NCI-H510A treated with DMSO at 0.1 percent for 48 hours (cell line): ENCODE results near the gene ADCY5.
A peak's percentile ranks its signal among the peaks of the same experiment; 100 is the strongest.

Experiments used
- DNase-seq: peaks from one replicate; lab custom pipeline; 2025; lab: John Stamatoyannopoulos, UW

The ADCY5 gene

GRCh38 chr3:123367467-123368154 is 81.3 kb downstream of the ADCY5 start:
- no peak for DNase-seq

- peak; percentile 35 for DNase-seq
Observed at GRCh38 chr3:123365450-123366143, 83.3 kb downstream of the ADCY5 start.

GRCh38 chr3:123361071-123361470 is 87.8 kb downstream of the ADCY5 start:
- DNase-seq: no peak

GRCh38 chr3:123357275-123357674 is 91.6 kb downstream of the ADCY5 start:
- no peak for DNase-seq

- no peak for DNase-seq
Observed at GRCh38 chr3:123353850-123354233, 95.0 kb downstream of the ADCY5 start.

- no peak for DNase-seq
Observed at GRCh38 chr3:123353227-123353849, 95.6 kb downstream of the ADCY5 start.

GRCh38 chr3:123352134-123352554 is 96.7 kb downstream of the ADCY5 start:
- DNase-seq: no peak

- no peak for DNase-seq
Observed at GRCh38 chr3:123351501-123351900, 97.4 kb downstream of the ADCY5 start.

GRCh38 chr3:123350971-123351370 is 97.9 kb downstream of the ADCY5 start:
- no peak for DNase-seq

GRCh38 chr3:123349566-123350435 is 99.1 kb downstream of the ADCY5 start:
- no peak for DNase-seq

GRCh38 chr3:123349201-123349535 is 99.7 kb downstream of the ADCY5 start:
- DNase-seq: no peak

GRCh38 chr3:123348471-123349200 is 100.3 kb downstream of the ADCY5 start:
- DNase-seq: no peak

- DNase-seq: peak; percentile 18
Observed at GRCh38 chr3:123347691-123348264, 101.1 kb downstream of the ADCY5 start.

- DNase-seq: no peak
Observed at GRCh38 chr3:123347205-123347604, 101.7 kb downstream of the ADCY5 start.

- no peak for DNase-seq
Observed at GRCh38 chr3:123346021-123346420, 102.9 kb downstream of the ADCY5 start.

- DNase-seq: no peak
Observed at GRCh38 chr3:123344907-123345594, 103.8 kb downstream of the ADCY5 start.

- no peak for DNase-seq
Observed at GRCh38 chr3:123344175-123344906, 104.5 kb downstream of the ADCY5 start.

- no peak for DNase-seq
Observed at GRCh38 chr3:123343296-123344174, 105.4 kb downstream of the ADCY5 start.

- no peak for DNase-seq
Observed at GRCh38 chr3:123342631-123343080, 106.2 kb downstream of the ADCY5 start.
